Ishikawa (cell line): ENCODE measurements around the gene BORCS8.

Experiments used
- CEBPB ChIP-seq: IDR thresholded peaks from 2 replicates; pipeline ENCODE4 v1.6.1; 2012
- CREB1 ChIP-seq: IDR thresholded peaks from 2 replicates; pipeline ENCODE4 v1.6.1; 2012; ENCODE audit warnings: low read depth
- EP300 ChIP-seq: IDR thresholded peaks from 2 replicates; pipeline ENCODE4 v1.6.1; 2012; ENCODE audit warnings: borderline replicate concordance
- FOXM1 ChIP-seq: IDR thresholded peaks from 2 replicates; pipeline ENCODE4 v1.6.1; 2012; ENCODE audit warnings: low read depth, borderline replicate concordance
- NFIC ChIP-seq: IDR thresholded peaks from 2 replicates; pipeline ENCODE4 v1.6.1; 2012
- RAD21 ChIP-seq: IDR thresholded peaks from 2 replicates; pipeline ENCODE4 v1.6.1; 2012; ENCODE audit warnings: low read depth
- TAF1 ChIP-seq: IDR thresholded peaks from 2 replicates; pipeline ENCODE4 v1.6.1; 2012; ENCODE audit warnings: low read depth, mild to moderate bottlenecking
- TCF12 ChIP-seq: IDR thresholded peaks from 2 replicates; pipeline ENCODE4 v1.6.1; 2012; ENCODE audit warnings: low read depth
- YY1 ChIP-seq: IDR thresholded peaks from 2 replicates; pipeline ENCODE4 v1.6.1; 2012; ENCODE audit warnings: low read depth
- ZBTB7A ChIP-seq: IDR thresholded peaks from 2 replicates; pipeline ENCODE4 v1.6.1; 2012; ENCODE audit warnings: low read depth
- TF ChIP-seq, protein P1 (sequence below): IDR thresholded peaks from 2 replicates; pipeline ENCODE4 v1.6.1; 2012
- TF ChIP-seq, protein P2 (sequence below): IDR thresholded peaks from 2 replicates; pipeline ENCODE4 v1.6.1; 2012
- TF ChIP-seq, protein P3 (sequence below): IDR thresholded peaks from 2 replicates; pipeline ENCODE4 v1.6.1; 2012; ENCODE audit warnings: low read depth, mild to moderate bottlenecking

The BORCS8 gene

DNA sequence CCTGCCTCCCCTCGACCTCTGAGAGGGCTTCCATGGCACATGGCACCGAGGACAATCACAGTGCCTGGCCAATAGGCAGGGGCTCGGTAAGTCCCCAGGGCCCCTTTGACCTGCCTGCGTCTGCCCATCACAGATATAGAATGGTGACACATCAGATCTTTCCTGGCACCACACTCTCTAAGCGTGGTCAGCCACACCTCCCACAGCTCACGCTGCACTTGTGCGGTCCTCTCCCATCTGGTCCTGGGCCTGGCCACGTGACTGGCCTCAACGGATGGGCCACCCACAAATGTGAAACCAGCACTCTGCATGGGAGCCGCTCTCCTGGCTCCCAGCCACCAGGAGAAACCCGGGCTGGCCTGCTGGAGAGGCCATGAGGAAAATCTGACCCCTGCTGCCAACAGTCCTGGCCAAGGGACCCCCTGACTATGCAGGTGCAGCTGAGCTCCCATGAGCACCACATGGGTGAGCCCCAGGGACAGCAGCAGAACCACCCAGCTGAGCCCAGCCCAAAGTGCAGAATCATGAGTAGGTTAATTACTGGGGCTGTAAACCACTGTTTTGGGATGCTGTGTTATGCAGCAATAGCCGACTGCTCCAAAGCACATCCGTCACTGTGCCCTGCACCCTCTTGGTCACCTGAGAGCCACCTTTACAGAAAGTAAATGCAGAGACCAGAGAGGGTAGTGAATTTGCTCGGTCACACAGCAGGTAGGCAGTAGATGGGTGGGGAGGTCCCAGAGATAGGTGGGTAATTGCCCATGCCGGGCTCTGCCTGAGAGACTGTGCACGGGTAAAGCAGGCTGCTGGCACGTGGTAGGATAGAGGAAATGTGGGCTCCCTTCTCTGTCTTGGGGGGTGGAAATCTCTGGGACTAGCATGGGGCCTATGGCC lies 12.2 kb downstream of the BORCS8 start:
- TF ChIP-seq TAF1 (no peak), CREB1 (no peak), FOXM1 (no peak), NFIC (no peak)
- TF ChIP-seq, protein P1, sequence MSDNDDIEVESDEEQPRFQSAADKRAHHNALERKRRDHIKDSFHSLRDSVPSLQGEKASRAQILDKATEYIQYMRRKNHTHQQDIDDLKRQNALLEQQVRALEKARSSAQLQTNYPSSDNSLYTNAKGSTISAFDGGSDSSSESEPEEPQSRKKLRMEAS = no peak

DNA sequence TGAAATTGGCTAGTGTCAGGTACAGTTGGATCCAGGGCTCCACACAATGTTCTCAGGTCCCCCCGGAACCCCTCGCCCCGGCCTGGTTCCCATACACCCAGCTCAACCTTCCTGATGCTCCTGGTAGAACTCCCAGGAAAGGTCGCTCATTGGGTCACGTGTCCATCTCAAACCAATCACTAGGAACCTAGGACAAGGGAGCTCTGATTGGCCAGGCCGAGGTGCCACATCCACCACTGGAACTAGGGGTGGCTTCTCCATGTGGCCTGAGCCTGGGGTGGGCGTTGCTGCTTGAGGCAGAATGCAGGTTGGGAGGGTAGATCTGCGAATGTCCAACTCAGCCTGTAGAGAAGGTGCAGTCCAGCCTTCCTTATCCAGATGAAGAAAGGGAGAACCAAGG lies 15.0 kb downstream of the BORCS8 start:
- TF ChIP-seq, protein P2, sequence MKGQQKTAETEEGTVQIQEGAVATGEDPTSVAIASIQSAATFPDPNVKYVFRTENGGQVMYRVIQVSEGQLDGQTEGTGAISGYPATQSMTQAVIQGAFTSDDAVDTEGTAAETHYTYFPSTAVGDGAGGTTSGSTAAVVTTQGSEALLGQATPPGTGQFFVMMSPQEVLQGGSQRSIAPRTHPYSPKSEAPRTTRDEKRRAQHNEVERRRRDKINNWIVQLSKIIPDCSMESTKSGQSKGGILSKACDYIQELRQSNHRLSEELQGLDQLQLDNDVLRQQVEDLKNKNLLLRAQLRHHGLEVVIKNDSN = peak; percentile 76
- TF ChIP-seq, protein P3, sequence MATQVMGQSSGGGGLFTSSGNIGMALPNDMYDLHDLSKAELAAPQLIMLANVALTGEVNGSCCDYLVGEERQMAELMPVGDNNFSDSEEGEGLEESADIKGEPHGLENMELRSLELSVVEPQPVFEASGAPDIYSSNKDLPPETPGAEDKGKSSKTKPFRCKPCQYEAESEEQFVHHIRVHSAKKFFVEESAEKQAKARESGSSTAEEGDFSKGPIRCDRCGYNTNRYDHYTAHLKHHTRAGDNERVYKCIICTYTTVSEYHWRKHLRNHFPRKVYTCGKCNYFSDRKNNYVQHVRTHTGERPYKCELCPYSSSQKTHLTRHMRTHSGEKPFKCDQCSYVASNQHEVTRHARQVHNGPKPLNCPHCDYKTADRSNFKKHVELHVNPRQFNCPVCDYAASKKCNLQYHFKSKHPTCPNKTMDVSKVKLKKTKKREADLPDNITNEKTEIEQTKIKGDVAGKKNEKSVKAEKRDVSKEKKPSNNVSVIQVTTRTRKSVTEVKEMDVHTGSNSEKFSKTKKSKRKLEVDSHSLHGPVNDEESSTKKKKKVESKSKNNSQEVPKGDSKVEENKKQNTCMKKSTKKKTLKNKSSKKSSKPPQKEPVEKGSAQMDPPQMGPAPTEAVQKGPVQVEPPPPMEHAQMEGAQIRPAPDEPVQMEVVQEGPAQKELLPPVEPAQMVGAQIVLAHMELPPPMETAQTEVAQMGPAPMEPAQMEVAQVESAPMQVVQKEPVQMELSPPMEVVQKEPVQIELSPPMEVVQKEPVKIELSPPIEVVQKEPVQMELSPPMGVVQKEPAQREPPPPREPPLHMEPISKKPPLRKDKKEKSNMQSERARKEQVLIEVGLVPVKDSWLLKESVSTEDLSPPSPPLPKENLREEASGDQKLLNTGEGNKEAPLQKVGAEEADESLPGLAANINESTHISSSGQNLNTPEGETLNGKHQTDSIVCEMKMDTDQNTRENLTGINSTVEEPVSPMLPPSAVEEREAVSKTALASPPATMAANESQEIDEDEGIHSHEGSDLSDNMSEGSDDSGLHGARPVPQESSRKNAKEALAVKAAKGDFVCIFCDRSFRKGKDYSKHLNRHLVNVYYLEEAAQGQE = no peak
- TF ChIP-seq, protein P1 = 0 out of 2 replicates have a peak, but pooled peaks have one; percentile 37
- TF ChIP-seq CREB1 = no peak

DNA sequence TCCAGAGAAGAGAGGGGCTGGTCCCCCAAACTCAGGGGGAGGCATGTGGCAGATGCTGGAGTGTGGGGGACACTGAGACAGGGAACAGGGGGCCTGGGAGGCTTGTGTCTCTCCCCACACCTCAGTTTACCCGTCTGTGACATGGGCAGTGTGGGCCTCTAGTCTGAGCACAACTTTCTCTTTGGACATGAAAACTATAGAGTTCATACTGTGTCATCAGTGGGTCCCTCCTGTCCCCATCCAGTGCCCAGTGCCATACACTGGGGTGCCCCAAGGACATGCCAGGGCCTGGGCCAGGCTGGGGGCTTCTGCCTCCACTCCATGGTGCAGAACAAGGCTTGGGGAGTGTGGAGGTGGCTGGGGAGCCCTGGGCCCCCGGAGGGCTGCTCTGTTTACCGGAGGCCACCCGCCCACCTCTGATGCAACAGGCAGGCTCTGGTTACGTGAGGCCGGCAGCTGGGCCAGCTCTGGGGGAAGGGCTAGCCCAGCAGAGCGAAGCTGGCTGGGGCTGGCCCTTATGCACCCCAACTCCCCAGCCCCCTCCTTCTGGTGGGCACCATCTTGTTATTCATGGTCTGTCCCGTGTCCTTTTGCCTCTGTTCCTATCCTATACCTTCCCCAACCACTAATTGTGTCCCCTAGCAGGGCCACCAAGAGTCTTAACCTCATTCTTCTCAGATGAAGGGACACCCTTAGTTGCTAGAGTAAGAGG lies 20.0 kb downstream of the BORCS8 start:
- TF ChIP-seq CEBPB (peak; percentile 90), TAF1 (no peak)

DNA sequence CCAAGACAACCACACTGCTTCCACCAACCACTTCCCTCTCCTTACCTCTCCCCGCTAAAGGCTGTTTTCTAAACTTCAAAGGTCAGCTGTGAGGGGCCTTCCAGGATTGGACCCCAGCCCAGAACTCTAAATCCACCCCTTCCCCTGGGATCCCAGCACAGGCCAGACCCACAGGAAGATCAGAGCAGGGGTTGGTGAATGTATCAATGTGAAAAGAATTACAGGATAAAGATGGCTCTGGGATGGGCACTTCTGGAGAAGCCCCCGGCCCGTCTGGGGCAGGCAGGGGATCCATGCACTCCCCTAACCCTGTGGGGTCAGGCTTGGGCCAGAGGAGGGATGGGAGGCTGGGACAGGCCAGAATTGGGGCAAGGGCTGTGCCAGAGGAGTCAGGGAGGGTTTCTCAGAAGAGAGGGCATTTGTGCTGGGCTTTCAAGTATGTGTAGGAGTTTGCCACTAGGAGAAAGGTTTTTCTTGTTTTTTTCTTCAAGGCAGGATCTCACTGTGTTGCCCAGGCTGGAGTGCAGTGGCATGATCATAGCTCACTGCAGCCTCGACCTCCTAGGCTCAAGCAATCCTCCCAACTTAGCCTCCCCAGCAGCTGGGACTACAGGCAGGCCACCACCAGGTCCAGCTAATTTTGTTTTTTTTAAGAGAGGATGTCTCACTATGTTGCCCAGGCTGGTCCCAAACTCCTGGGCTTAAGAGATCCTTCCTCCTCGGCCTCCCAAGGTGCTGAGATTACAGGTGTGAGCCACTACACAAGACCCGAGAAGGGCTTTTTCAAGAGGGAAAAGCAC lies 20.9 kb downstream of the BORCS8 start:
- peak; percentile 61; the same call in 1 of the 2 replicates for TF ChIP-seq ZBTB7A
- no peak for TF ChIP-seq CEBPB

DNA sequence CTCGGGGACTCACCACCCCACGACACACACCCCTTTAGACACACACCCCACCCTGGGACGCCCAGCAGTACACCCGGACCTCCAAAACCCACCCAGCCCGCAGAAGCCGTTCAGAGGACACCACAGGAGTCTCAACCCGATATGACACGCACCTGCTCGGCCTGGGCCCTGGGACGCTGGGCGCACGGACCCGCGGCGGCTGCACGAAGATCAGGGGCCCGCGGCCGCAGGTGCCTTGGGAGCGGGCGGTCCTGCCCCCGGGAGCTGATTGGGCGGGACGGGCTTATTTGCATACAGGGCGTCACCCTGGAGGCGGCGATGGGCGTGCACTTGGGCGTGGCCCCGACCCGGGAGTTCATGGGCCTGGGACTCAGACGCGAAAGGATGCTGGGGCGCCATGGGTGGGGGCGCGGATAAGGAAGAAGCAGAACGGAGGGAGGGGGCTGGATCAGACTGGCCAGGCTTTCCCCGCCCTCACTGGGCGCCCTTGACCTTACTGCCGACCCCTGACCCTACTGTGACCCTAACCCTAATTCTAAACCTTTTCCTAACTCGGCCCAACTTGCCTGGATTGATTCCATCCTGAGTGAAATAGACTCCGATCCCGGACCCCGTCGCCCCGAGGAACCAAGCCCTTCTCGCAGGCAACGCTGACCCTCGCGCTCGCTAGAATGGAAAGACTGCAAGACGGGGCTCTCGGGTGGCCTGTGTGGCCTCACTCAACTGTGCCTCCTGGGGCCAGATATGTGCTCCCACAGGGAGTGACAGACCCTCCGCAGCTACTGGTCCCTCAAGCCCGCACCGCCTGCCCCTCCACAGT lies 21.7 kb downstream of the BORCS8 start, which contains the start of gene MEF2B:
MEF2B (minus strand) TSS at position 211 of the 820 bp plus-strand sequence. CDS start 19,528 bp downstream, outside the sequence.
- no peak for TF ChIP-seq FOXM1
- TF ChIP-seq, protein P2 = no peak
- TF ChIP-seq CEBPB = no peak
- peak; percentile 71 for TF ChIP-seq ZBTB7A
- TF ChIP-seq, protein P3 = no peak
- TF ChIP-seq CREB1 = no peak
- TF ChIP-seq RAD21 = no peak

DNA sequence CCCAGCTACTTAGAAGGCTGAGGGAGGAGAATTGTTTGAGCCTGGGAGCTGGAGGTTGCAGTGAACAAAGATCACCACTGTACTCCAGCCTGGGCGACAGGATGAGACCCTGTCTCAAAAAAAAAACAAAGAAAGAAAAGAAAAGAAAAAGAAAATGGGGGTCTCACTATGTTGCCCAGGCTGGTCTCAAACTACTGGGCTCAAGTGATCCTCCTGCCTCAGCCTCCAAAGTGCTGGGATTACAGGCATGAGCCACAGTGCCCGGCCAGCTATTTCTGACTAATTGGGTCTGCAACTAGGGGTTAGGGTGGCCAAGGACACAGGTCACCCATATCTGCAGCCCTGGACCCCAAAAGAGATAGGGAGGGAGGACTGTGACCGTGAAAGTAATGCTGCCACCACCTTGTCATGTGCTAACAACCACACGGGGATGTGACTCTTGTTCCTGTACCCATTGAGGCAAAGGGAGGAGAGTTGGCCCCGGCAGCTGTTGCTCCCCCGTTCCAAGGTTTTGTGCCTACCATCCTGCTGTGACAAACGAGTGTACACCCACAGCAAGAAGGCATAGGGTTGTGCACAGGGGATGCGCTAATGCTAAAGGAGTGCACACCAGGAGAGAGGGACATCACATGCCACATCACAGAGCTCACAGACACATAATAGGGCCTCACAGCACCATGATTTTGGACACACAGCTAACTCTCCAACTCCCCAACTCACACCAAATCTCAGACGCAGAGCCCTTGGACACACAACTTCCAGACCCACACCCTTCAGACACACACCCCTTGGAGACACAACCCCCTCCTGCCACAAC lies 22.5 kb downstream of the BORCS8 start:
- TF ChIP-seq CEBPB (no peak), TCF12 (no peak), EP300 (no peak), CREB1 (no peak), FOXM1 (no peak), YY1 (no peak), RAD21 (no peak)
- TF ChIP-seq, protein P3 = no peak
- TF ChIP-seq, protein P2 = no peak
- TF ChIP-seq, protein P1 = no peak; the same call in 1 of the 2 replicates
